Esophagus squamous epithelium (tissue), 4 donors: ENCODE data around the gene LPXN.

Experiments
- POLR2A ChIP-seq, 4 donors: fragments of 450-650 bp; IDR thresholded peaks; one replicate each; pipeline ENCODE4 v1.6.1; 2017; ENCODE audit warnings: antibody characterized with exemption in 4 of 4, mild to moderate bottlenecking in 4 of 4, moderate library complexity in 3 of 4
- TF ChIP-seq, protein P1 (sequence below), 6 experiments: fragments of 450-650 bp in 4 of 6; fragments of 200-600 bp in 2 of 6; sonication (generic) in 2 of 6; IDR thresholded peaks; one replicate each; pipeline ENCODE4 v1.5.1; 2016 to 2019; ENCODE audit warnings: antibody characterized with exemption in 6 of 6, mild to moderate bottlenecking in 4 of 6, moderate library complexity in 4 of 6

DNA sequence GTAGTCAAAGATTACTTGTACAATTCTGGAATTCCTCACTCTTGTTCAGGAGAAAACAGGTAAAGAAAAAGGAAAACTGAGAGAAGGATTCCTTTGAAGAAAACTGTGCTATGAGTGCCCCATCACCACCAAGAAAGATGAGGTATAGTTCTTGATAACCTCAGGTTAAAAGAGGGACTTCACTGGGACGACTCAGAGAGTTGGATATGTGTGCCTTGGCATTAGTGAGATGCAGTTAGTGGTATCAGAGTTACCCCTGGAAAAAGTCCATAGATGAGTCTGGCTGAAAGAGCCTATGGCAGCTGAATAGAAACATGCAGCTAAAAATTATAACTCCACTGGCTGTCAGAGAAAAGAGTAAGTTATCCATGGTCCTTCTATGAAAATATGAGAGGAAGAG is 28.8 kb downstream of the LPXN start:
- TF ChIP-seq, protein P1, sequence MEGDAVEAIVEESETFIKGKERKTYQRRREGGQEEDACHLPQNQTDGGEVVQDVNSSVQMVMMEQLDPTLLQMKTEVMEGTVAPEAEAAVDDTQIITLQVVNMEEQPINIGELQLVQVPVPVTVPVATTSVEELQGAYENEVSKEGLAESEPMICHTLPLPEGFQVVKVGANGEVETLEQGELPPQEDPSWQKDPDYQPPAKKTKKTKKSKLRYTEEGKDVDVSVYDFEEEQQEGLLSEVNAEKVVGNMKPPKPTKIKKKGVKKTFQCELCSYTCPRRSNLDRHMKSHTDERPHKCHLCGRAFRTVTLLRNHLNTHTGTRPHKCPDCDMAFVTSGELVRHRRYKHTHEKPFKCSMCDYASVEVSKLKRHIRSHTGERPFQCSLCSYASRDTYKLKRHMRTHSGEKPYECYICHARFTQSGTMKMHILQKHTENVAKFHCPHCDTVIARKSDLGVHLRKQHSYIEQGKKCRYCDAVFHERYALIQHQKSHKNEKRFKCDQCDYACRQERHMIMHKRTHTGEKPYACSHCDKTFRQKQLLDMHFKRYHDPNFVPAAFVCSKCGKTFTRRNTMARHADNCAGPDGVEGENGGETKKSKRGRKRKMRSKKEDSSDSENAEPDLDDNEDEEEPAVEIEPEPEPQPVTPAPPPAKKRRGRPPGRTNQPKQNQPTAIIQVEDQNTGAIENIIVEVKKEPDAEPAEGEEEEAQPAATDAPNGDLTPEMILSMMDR (IDR thresholded peaks at IDR 0.05) = no peak
- TF ChIP-seq POLR2A (IDR thresholded peaks at IDR 0.05) = no peak
